ENCODE measurements around the gene TMCC3.

- no peak for TF ChIP-seq CTCF (conservative IDR thresholded peaks at IDR 0.05; ENCODE audit: low read depth, low read length)
- TF ChIP-seq EZH2 (IDR thresholded peaks at IDR 0.05; ENCODE audit: borderline replicate concordance, low read depth, low read length, poor library complexity, severe bottlenecking): no peak
Measured at GRCh38 chr12:94670898-94671297, 20.5 kb upstream of the TMCC3 start.
